ENCODE results near the gene CMTM3. TPM values are rescaled to one million over a fixed set of nuclear protein-coding genes. Genes with fewer than 3 reads are reported as not detected.
"Not testable (repeated sequence)": the region's sequence is repeated elsewhere in the genome, so short reads cannot be mapped to it uniquely, and the experiment has no call there.

Gene CMTM3
- total and polyA plus RNA-seq, 7 donors, result 2.6 to 7.6 (median 4.8) TPM

DNA sequence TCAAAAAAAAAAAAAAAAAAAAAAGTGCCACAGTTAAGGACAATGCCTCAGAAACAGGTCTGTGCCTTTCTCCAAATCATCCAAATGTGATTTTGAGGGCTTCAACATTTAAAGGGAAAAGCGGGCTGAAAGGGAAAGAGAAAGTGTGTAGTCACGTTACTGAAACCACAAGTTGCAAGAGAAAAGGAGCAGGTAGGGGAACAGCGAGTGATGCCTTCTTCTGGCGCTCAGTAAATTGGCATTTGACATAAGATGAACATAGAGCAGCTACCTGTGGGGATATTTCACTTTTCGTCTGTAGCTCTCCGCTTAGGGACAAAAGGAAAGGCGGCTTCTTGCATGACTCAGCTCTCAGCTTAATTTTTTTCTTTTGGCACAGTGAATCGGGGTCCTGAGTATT is 14.2 kb upstream of the CMTM3 start:
- H3K4me3 ChIP-seq, result no peak overlapping the region
- H3K4me1 ChIP-seq, result no peaks in the 10 kb centered on the region
- no peak for DNase-seq
- no peaks in the 10 kb centered on the region for H3K27me3 ChIP-seq (ENCODE audit: insufficient read depth in 3 of 3, low read length in 2 of 3)
- ATAC-seq, result no peak
- WGBS, 3 donors, result 83 to 88% (median 86%) methylated on average over 8 of the region's 8 CpGs
- no peaks in the 10 kb centered on the region for H3K9me3 ChIP-seq
- no peaks in the 10 kb centered on the region for H3K36me3 ChIP-seq (ENCODE audit: insufficient read depth in 1 of 2, low read depth in 1 of 2)
- intact Hi-C loops (cut with DNase I), result no loop called here
- TF ChIP-seq, protein P1, sequence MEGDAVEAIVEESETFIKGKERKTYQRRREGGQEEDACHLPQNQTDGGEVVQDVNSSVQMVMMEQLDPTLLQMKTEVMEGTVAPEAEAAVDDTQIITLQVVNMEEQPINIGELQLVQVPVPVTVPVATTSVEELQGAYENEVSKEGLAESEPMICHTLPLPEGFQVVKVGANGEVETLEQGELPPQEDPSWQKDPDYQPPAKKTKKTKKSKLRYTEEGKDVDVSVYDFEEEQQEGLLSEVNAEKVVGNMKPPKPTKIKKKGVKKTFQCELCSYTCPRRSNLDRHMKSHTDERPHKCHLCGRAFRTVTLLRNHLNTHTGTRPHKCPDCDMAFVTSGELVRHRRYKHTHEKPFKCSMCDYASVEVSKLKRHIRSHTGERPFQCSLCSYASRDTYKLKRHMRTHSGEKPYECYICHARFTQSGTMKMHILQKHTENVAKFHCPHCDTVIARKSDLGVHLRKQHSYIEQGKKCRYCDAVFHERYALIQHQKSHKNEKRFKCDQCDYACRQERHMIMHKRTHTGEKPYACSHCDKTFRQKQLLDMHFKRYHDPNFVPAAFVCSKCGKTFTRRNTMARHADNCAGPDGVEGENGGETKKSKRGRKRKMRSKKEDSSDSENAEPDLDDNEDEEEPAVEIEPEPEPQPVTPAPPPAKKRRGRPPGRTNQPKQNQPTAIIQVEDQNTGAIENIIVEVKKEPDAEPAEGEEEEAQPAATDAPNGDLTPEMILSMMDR (IDR thresholded peaks at IDR 0.05), result no peak
- H3K27ac ChIP-seq, result no peak overlapping the region

GRCh38 chr16:66591018-66591417 is 13.5 kb upstream of the CMTM3 start:
- no peaks in the 10 kb centered on the region for H3K36me3 ChIP-seq (ENCODE audit: insufficient read depth in 1 of 2, low read depth in 1 of 2)
- H3K4me1 ChIP-seq, result no peaks in the 10 kb centered on the region
- no peak for ATAC-seq
- no peak for DNase-seq
- intact Hi-C loops (cut with DNase I), result no loop called here
- H3K27ac ChIP-seq, result no peak overlapping the region
- no peaks in the 10 kb centered on the region for H3K27me3 ChIP-seq (ENCODE audit: insufficient read depth in 3 of 3, low read length in 2 of 3)
- no peak overlapping the region for H3K4me3 ChIP-seq
- no peaks in the 10 kb centered on the region for H3K9me3 ChIP-seq
- TF ChIP-seq, protein P1 (IDR thresholded peaks at IDR 0.05), result no peak
- 83 to 93% (median 92%) methylated on average over 4 of the region's 4 CpGs for WGBS, 3 donors

GRCh38 chr16:66592241-66592640 is 12.3 kb upstream of the CMTM3 start:
- H3K27me3 ChIP-seq (ENCODE audit: insufficient read depth in 3 of 3, low read length in 2 of 3), result no peaks in the 10 kb centered on the region
- 77 to 93% (median 90%) methylated on average over 3 of the region's 3 CpGs for WGBS, 3 donors

GRCh38 chr16:66592814-66593213 is 11.7 kb upstream of the CMTM3 start:
- H3K27me3 ChIP-seq (ENCODE audit: insufficient read depth in 3 of 3, low read length in 2 of 3), result no peaks in the 10 kb centered on the region
- H3K36me3 ChIP-seq (ENCODE audit: insufficient read depth in 1 of 2, low read depth in 1 of 2), result no peaks in the 10 kb centered on the region
- TF ChIP-seq, protein P1 (IDR thresholded peaks at IDR 0.05), result no peak
- DNase-seq, result no peak
- no peak overlapping the region for H3K27ac ChIP-seq
- ATAC-seq, result no peak
- H3K4me3 ChIP-seq, result no peak overlapping the region
- H3K4me1 ChIP-seq, result no peaks in the 10 kb centered on the region
- no peaks in the 10 kb centered on the region for H3K9me3 ChIP-seq
- WGBS, 3 donors, result 97 to 98% (median 97%) methylated on average over 3 of the region's 3 CpGs
- intact Hi-C loops (cut with DNase I), result no loop called here

More at GRCh38 chr16:66592241-66592640, 12.3 kb upstream of the CMTM3 start:
- ATAC-seq (no peak), DNase-seq (no peak)
- Histone ChIP-seq H3K4me3 (no peak overlapping the region), H3K27ac (no peak overlapping the region), H3K9me3 (no peaks in the 10 kb centered on the region), H3K4me1 (no peaks in the 10 kb centered on the region), H3K36me3 (ENCODE audit: insufficient read depth in 1 of 2, low read depth in 1 of 2) (no peaks in the 10 kb centered on the region)
- TF ChIP-seq, protein P1 (IDR thresholded peaks at IDR 0.05), result no peak
- intact Hi-C loops (cut with DNase I), result no loop called here

- TF ChIP-seq, protein P1 (IDR thresholded peaks at IDR 0.05), result no peak
- Histone ChIP-seq H3K9me3 (no peaks in the 10 kb centered on the region), H3K4me1 (no peaks in the 10 kb centered on the region), H3K27me3 (ENCODE audit: insufficient read depth in 3 of 3, low read length in 2 of 3) (no peaks in the 10 kb centered on the region), H3K36me3 (ENCODE audit: insufficient read depth in 1 of 2, low read depth in 1 of 2) (no peaks in the 10 kb centered on the region), H3K27ac (no peak overlapping the region), H3K4me3 (no peak overlapping the region)
- DNase-seq (no peak), ATAC-seq (no peak)
- 65 to 74% (median 67%) methylated on average over 7 of the region's 7 CpGs for WGBS, 3 donors
- intact Hi-C loops (cut with DNase I), result no loop called here
These were observed 9.8 kb upstream of the CMTM3 start for GRCh38 chr16:66594739-66595138.

DNA sequence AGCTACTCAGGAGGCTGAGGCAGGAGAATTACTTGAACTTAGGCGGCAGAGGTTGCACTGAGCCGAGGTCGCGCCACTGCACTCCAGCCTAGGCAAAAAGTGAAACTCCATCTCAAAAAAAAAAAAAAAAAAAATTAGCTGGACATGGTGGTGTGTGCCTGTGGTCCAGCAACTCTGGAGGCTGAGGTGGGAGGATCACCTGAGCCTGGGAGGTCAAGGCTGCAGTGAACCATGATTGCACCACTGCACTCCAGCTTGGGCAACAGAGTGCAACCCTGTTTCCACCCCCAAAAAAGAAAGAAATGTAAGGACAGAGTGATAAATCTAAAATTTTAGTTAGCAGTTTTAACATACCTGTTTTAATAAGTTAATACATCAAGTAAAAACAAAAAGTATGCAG is 7.9 kb upstream of the CMTM3 start:
- ATAC-seq; H3K36me3 ChIP-seq (ENCODE audit: insufficient read depth in 1 of 2, low read depth in 1 of 2); H3K27me3 ChIP-seq (ENCODE audit: insufficient read depth in 3 of 3, low read length in 2 of 3); H3K4me3 ChIP-seq; H3K27ac ChIP-seq; H3K4me1 ChIP-seq; H3K9me3 ChIP-seq; DNase-seq; intact Hi-C loops (cut with DNase I): not testable (repeated sequence)
- 93 to 98% (median 95%) methylated on average over 4 of the region's 4 CpGs for WGBS, 3 donors
